GM12892 (cell line): Measurements from ENCODE around the gene PTPN13.

Experiments used
- DNase-seq: peaks from one replicate; pipeline ENCODE4 v3.0.0; 2011; ENCODE audit not compliant: insufficient read length
- FAIRE-seq: peaks from 2 replicates; lab custom pipeline; 2011; peaks lifted over from hg19 to GRCh38; lab: Jason Lieb, UNC
- POLR2A ChIP-seq: IDR thresholded peaks from 2 replicates; pipeline ENCODE4 v1.6.1; 2011; ENCODE audit warnings: low read depth, low read length, control low read depth
- POLR2AphosphoS5 ChIP-seq: IDR thresholded peaks from 2 replicates; pipeline ENCODE4 v1.6.1; 2011; ENCODE audit warnings: low read depth, low read length, control low read depth
- TAF1 ChIP-seq: IDR thresholded peaks from 2 replicates; pipeline ENCODE4 v1.6.1; 2011; ENCODE audit warnings: low read depth, mild to moderate bottlenecking, control low read depth, low read length, borderline replicate concordance

Gene PTPN13

DNA sequence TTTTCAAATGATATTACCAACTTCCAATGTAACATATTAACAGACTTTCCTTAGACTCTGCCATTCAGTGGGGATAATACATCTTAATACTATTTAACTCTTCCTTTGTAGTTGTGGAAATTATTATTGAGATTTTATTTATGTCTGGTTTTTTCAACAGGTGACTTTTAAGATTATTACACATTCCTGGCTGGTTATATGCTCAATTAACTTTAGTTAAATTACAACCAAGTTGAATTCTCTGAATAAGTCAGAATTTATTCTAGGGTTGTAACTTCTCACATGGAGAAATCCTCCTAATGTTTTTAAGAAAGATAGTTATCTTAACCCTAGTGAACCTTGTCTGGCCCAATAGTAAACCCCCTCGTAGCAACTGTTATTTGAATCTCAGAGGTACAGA, 147.7 kb downstream of the PTPN13 start:
- no peak for DNase-seq
- no peak for FAIRE-seq
- TF ChIP-seq TAF1 = no peak
- no peak for TF ChIP-seq POLR2A
- TF ChIP-seq POLR2AphosphoS5 = no peak

DNA sequence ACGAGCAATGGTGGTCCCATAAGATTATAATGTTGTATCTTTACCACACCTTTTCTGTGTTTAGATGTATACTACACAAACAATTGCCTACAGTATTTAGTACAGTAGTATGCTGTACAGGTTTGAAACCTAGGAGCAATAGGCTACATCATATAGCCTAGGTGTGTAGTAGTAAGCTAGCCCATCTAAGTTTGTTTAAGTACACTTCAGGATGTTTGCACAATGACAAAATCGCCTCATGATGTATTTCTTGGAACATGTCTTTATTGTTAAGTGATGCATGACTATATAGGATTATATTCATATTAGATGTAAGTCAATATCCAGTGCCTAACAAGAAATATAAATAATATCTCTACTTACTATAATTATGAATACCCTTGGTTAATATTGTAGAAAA, 150.5 kb downstream of the PTPN13 start:
- no peak for DNase-seq
- FAIRE-seq = no peak
- TF ChIP-seq POLR2AphosphoS5 (no peak), TAF1 (no peak), POLR2A (no peak)

DNA sequence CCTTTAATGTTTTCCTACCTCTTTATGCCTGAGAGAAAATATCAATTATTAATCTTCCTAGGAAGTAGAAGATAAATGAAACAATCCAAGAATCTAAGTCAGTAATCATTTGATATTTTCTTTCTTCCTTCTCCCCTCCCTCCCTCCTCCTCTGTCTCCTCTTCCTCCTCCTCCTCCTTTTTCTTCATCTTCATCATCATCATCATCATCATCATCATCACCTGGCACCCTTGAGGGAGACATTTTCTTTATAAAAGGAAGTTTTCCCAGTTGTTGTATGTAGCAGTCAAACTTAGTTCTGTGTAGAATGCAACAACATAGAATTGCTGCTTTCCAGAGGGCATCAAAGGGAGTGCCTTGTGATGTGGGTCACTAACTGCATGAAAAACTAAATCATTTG, 155.0 kb downstream of the PTPN13 start:
- FAIRE-seq (no peak), DNase-seq (no peak)
- TF ChIP-seq TAF1 (no peak), POLR2AphosphoS5 (no peak), POLR2A (no peak)

DNA sequence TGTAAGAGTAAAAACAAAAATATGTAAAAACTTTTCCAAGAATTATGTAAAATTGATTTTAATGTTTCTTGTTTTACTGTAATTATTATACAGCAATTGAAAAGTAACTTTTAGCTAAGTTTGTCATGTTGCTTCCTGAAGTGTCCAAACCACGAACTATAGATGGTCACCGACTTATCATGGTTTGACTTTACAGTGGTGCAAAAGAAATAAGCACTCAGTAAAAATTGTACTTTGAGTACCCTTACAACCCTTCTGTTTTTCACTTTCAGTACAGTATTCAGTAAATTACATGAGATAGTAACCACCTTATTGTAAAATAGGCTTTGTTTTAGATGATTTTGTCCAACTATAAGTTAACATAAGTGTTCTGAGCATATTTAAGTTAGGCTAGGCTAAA, 161.3 kb downstream of the PTPN13 start:
- no peak for TF ChIP-seq POLR2A
- no peak for TF ChIP-seq POLR2AphosphoS5
- TF ChIP-seq TAF1 = no peak
- DNase-seq = no peak
- FAIRE-seq = no peak

DNA sequence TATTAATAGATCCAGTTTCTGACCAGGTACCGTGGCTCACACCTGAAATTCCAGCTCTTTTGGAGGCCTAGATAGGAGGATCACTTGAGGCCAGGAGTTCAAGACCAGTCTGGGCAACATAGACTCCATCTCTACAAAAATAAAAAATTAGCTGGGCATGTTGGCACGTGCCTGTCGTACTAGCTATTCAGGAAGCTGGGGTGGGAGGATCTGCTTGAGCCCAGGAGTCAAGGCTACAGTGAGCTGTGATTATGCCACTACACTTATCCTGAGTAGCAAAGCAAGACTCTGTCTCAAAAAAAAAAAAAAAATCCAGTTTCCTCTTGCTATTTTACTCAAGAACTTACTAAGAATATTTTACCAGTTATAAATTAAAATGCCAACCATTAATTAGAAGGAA, 163.4 kb downstream of the PTPN13 start:
- no peak for DNase-seq
- TF ChIP-seq TAF1 = no peak
- TF ChIP-seq POLR2A = no peak
- no peak for TF ChIP-seq POLR2AphosphoS5
- no peak for FAIRE-seq

DNA sequence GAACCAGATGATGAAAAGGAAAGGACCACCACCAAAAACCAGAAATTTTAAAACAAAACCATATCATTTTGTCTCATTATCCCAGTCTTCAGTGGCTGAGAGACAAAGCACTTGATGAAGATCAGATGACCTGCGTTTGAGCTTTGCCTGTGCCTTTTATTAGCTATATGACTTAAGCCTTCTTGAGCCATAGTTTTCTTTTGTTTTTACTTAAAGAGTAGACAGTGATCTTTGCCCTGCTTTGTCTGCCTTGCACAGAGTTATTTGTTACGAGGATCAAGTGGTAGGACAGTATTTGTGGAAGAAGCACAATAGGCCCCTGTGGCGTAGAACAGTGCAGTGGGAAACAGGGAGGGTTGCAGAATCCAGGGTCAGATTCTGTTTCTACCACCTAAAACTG, 165.2 kb downstream of the PTPN13 start:
- TF ChIP-seq POLR2AphosphoS5 (no peak), POLR2A (no peak), TAF1 (no peak)
- no peak for DNase-seq
- FAIRE-seq = no peak

DNA sequence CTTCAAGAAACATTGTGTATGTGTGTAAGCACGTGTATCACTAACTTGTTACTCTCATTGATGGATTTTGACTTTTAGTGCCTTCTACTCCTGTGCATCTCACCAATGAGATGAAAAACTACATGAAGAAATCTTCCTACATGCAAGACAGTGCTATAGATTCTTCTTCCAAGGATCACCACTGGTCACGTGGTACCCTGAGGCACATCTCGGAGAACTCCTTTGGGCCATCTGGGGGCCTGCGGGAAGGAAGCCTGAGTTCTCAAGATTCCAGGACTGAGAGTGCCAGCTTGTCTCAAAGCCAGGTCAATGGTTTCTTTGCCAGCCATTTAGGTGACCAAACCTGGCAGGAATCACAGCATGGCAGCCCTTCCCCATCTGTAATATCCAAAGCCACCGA, 168.5 kb downstream of the PTPN13 start:
- TF ChIP-seq POLR2A (no peak), POLR2AphosphoS5 (no peak), TAF1 (no peak)
- no peak for FAIRE-seq

DNA sequence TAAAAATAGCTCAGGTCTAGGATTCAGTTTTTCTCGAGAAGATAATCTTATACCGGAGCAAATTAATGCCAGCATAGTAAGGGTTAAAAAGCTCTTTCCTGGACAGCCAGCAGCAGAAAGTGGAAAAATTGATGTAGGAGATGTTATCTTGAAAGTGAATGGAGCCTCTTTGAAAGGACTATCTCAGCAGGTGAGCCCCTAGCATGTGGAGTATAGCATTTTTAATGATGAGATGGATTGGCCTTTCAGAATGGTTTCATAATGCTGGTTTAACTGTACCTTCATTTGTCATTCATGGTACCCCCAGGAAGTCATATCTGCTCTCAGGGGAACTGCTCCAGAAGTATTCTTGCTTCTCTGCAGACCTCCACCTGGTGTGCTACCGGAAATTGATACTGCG, 175.7 kb downstream of the PTPN13 start:
- no peak for DNase-seq
- no peak for FAIRE-seq
- TF ChIP-seq POLR2A (no peak), TAF1 (no peak), POLR2AphosphoS5 (no peak)

More for the DNA sequence above, 168.5 kb downstream of the PTPN13 start:
- no peak for DNase-seq

DNA sequence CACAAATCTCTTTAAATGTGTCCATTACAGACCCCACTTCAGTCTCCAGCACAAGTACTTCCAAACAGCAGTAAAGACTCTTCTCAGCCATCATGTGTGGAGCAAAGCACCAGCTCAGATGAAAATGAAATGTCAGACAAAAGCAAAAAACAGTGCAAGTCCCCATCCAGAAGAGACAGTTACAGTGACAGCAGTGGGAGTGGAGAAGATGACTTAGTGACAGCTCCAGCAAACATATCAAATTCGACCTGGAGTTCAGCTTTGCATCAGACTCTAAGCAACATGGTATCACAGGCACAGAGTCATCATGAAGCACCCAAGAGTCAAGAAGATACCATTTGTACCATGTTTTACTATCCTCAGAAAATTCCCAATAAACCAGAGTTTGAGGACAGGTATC, 177.0 kb downstream of the PTPN13 start:
- FAIRE-seq = no peak
- no peak for DNase-seq
- TF ChIP-seq TAF1 = no peak
- TF ChIP-seq POLR2AphosphoS5 = no peak
- TF ChIP-seq POLR2A = no peak

DNA sequence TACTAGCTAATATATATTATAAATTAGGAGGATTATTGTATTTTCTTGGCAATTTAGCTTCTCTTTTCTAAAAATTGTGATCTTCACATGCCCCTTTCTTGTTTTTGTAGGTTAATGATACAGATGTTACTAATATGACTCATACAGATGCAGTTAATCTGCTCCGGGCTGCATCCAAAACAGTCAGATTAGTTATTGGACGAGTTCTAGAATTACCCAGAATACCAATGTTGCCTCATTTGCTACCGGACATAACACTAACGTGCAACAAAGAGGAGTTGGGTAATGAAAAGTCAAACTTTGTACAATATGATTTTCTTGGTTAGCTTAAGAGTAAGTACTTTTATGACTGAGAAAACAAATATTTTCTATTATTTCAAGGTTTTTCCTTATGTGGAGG, 180.9 kb downstream of the PTPN13 start:
- TF ChIP-seq TAF1 (no peak), POLR2A (no peak), POLR2AphosphoS5 (no peak)
- no peak for DNase-seq
- no peak for FAIRE-seq

DNA sequence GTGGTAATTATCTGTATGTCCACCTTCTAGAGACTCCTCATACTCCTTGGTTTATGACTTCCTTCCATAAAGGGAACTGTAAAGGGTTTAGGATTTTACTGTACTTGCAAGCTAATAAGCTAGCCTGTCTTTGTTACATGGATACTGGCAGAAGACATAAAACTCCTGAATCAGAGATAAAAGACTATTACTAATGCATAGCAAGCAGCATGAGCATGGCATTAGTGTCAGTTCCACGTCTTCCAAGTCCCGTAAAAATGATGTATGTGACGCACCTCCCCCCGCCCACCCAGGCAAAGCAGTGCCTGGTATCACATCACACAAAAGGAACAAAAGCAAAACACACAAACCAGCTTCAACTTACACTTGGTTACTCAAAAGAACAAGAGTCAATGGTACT, 184.1 kb downstream of the PTPN13 start:
- DNase-seq = no peak
- TF ChIP-seq POLR2AphosphoS5 (no peak), POLR2A (no peak), TAF1 (no peak)
- no peak for FAIRE-seq

DNA sequence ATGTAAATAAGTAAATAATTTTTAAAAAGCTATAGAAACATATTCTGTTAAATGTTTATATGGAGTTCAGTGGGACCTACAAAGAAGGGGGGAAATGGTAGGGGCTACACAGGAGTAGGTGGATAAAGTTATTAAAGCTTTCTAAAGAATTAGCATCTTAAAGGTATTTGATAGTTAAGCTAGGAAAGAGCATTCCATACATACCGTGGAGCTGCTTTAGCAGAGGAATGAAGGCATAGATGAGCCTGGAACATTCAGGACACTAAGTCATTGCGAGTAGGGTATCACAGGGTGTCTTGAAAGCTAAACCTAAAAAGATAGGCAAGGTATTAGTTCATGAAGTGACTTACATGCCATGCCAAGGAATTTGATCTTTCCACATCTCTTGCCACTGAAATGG, 194.7 kb downstream of the PTPN13 start:
- no peak for FAIRE-seq
- no peak for DNase-seq
- TF ChIP-seq POLR2A (no peak), TAF1 (no peak), POLR2AphosphoS5 (no peak)

DNA sequence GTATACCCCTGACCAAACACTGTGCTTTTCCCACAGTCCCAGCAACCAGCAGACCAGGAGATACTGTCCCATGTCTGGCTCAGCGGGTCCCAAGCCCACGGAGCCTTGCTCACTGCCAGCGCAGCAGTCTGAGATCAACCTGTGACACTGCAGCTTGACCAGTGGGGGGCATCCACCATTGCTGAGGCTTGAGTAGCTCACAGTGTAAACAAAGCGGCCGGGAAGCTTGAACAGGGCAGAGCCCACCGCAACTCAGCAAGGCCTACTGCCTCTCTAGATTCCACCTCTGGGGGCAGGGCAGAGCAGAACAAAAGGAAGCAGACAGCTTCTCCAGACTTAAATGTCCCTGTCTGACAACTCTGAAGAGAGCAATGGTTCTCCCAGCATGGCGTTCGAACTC, 197.0 kb downstream of the PTPN13 start:
- no peak for DNase-seq
- no peak for FAIRE-seq
- TF ChIP-seq TAF1 (no peak), POLR2A (no peak), POLR2AphosphoS5 (no peak)
